OCI-LY7 (cell line): ENCODE data around the gene TMEM114. TPM values are rescaled to one million over a fixed set of nuclear protein-coding genes. Genes with fewer than 3 reads are reported as not detected.

ENCODE experiments used
- BruUV-seq: library from RNA; stranded (reverse); fragments of 400-500 nt; replicated peaks from 2 replicates; lab custom pipeline; 2021; lab: Mats Ljungman, UMichigan
- CTCF ChIA-PET: fragments of 300-600 bp; sonication (Branson Sonifier 250); formaldehyde crosslinking; loops from one replicate; lab custom pipeline; 2022; ENCODE audit warnings: antibody characterized with exemption; ENCODE audit not compliant: unreplicated experiment; lab: Charles Lee
- POLR2A ChIA-PET: fragments of 300-600 bp; sonication (Branson Sonifier 250); formaldehyde crosslinking; loops from one replicate; lab custom pipeline; 2022; ENCODE audit warnings: antibody characterized with exemption; lab: Charles Lee
- DNase-seq: peaks from one replicate; pipeline ENCODE4 v3.0.0-alpha.2; 2015; ENCODE audit warnings: low spot score
- H2AFZ ChIP-seq: fragments of 200-600 bp; sonication (generic), shearing (Covaris generic); 2 replicates; pipeline ENCODE4 v1.6.1; 2014; ENCODE audit warnings: mild to moderate bottlenecking, antibody characterized with exemption, low read length, moderate library complexity
- H3K27ac ChIP-seq: fragments of 200-600 bp; sonication (generic); 2 replicates; pipeline ENCODE4 v1.5.1; 2014; ENCODE audit warnings: mixed run types, low read depth, mild to moderate bottlenecking, moderate library complexity, low read length, inconsistent platforms; ENCODE audit not compliant: poor library complexity, severe bottlenecking
- H3K36me3 ChIP-seq: fragments of 200-600 bp; sonication (generic); 2 replicates; pipeline ENCODE4 v1.6.1; 2014; ENCODE audit warnings: mild to moderate bottlenecking, antibody characterized with exemption, low read length, moderate library complexity, mixed read lengths; ENCODE audit not compliant: insufficient read depth
- H3K4me1 ChIP-seq: fragments of 200-600 bp; sonication (generic); 2 replicates; pipeline ENCODE4 v1.5.1; 2014; ENCODE audit warnings: mild to moderate bottlenecking, low read length; ENCODE audit not compliant: insufficient read depth, poor library complexity, severe bottlenecking
- H3K4me2 ChIP-seq: fragments of 200-600 bp; sonication (generic); 2 replicates; pipeline ENCODE4 v1.6.1; 2014; ENCODE audit warnings: mild to moderate bottlenecking, low read length
- H3K4me3 ChIP-seq: fragments of 200-600 bp; sonication (generic); 2 replicates; pipeline ENCODE4 v1.5.1; 2014; ENCODE audit warnings: mild to moderate bottlenecking, low read depth, low read length; ENCODE audit not compliant: poor library complexity, severe bottlenecking
- H3K79me2 ChIP-seq: fragments of 200-600 bp; sonication (generic); 2 replicates; pipeline ENCODE4 v1.6.1; 2016; ENCODE audit warnings: low read depth, mild to moderate bottlenecking, low read length, moderate library complexity, mixed read lengths; ENCODE audit not compliant: insufficient read depth
- H3K9me2 ChIP-seq: fragments of 200-600 bp; sonication (generic); 2 replicates; pipeline ENCODE4 v1.6.1; 2016; ENCODE audit warnings: mild to moderate bottlenecking, low read length, mixed read lengths; ENCODE audit not compliant: insufficient read depth
- H3K9me3 ChIP-seq: fragments of 200-600 bp; sonication (generic); 2 replicates; pipeline ENCODE4 v1.6.1; 2014; ENCODE audit warnings: mild to moderate bottlenecking, mixed run types, low read length, mixed read lengths
- H4K20me1 ChIP-seq: fragments of 200-600 bp; sonication (generic); 2 replicates; pipeline ENCODE4 v1.6.1; 2014; ENCODE audit warnings: mild to moderate bottlenecking, antibody characterized with exemption, low read length, moderate library complexity, mixed read lengths; ENCODE audit not compliant: insufficient read depth
- EZH2phosphoT487 ChIP-seq: fragments of 200-600 bp; sonication (generic); IDR thresholded peaks from 2 replicates; pipeline ENCODE4 v1.6.1; 2018; ENCODE audit warnings: low read depth, borderline replicate concordance, mild to moderate bottlenecking, mixed run types, antibody characterized with exemption, low read length, moderate library complexity, mixed read lengths
- intact Hi-C: fragments of 100-400 bp; cut with micrococcal nuclease; formaldehyde crosslinking; loops from one replicate; pipeline ENCODE4 v1.10.0; 2022; ENCODE audit not compliant: unreplicated experiment
- total RNA-seq, 2 experiments: library from RNA; depleted of rRNA in 1 of 2; stranded (reverse); fragments of >200 nt in 1 of 2; shearing (Covaris generic) in 1 of 2; gene quantifications; 2 replicates each; pipeline ENCODE4 v1.2.3, GENCODE V29; 2014 to 2022
- TF ChIP-seq, protein P1 (sequence below): fragments of 200-600 bp; sonication (generic); conservative IDR thresholded peaks from 2 replicates; pipeline ENCODE4 v1.5.1; 2014; ENCODE audit warnings: mild to moderate bottlenecking, antibody characterized with exemption, low read length, moderate library complexity, mixed read lengths

The TMEM114 gene
- total RNA-seq, 2 experiments from 2014 or later: not detected

DNA sequence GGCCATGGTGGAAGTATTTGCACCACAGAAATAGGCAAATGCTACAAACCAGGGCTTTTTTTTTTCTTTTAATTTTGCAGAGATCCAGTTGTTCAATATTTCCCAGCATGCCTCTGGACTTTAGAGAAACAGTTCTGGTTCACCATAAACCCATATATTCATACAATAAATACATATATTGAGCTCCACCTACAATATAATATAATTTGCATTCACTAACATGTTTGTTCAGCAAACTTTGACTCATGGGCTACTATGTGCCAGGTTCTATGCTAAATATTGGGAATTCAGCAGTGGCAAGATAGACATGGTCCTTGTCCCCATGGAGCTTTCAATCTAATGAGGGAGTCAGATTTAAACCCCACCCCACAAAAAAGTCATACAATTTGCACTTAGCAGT lies 3.2 kb downstream of the TMEM114 start:
- peaks cover 3% of the 10 kb centered on the region for H3K4me1 ChIP-seq
- no peaks in the 10 kb centered on the region for H3K79me2 ChIP-seq
- DNase-seq: no peak
- H2AFZ ChIP-seq: no peak overlapping the region
- no peaks in the 10 kb centered on the region for H3K9me3 ChIP-seq
- H3K4me2 ChIP-seq: no peak overlapping the region
- H3K4me3 ChIP-seq: no peak overlapping the region
- ChIA-PET POLR2A (interaction anchor here (0.7 kb wide), 1 partner anchor 250 kb away, joined by 3 read pairs; no protein-coding TSS in a partner anchor), CTCF (no interaction called here)
- H3K27ac ChIP-seq: no peak overlapping the region
- no peaks in the 10 kb centered on the region for H4K20me1 ChIP-seq
- TF ChIP-seq, protein P1, sequence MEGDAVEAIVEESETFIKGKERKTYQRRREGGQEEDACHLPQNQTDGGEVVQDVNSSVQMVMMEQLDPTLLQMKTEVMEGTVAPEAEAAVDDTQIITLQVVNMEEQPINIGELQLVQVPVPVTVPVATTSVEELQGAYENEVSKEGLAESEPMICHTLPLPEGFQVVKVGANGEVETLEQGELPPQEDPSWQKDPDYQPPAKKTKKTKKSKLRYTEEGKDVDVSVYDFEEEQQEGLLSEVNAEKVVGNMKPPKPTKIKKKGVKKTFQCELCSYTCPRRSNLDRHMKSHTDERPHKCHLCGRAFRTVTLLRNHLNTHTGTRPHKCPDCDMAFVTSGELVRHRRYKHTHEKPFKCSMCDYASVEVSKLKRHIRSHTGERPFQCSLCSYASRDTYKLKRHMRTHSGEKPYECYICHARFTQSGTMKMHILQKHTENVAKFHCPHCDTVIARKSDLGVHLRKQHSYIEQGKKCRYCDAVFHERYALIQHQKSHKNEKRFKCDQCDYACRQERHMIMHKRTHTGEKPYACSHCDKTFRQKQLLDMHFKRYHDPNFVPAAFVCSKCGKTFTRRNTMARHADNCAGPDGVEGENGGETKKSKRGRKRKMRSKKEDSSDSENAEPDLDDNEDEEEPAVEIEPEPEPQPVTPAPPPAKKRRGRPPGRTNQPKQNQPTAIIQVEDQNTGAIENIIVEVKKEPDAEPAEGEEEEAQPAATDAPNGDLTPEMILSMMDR: no peak
- TF ChIP-seq EZH2phosphoT487: no peak
- no peaks in the 10 kb centered on the region for H3K9me2 ChIP-seq
- no TSS peak for BruUV-seq
- no peaks in the 10 kb centered on the region for H3K36me3 ChIP-seq
- intact Hi-C loops: no loop called here

DNA sequence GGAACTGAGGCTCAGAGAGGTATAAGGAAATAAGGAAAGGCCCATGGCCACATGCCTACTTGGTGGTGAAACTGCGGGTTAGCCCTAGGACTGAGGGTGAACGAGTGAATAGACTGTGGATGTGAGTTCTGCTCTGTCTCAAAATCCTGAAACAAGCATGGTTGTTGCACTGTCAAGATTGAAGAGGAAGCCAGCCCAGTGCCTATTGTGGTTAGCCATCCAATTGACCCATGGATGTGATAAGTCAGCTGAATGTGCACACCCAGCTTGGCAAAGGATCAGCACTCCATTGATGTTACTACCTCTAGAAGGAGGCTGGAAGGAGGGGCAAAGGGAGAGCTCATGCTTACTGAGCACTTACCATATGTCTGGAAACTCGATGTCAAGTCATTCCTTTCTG lies 4.5 kb downstream of the TMEM114 start:
- Histone ChIP-seq H3K9me2 (no peaks in the 10 kb centered on the region), H3K4me2 (no peak overlapping the region), H3K36me3 (no peaks in the 10 kb centered on the region), H3K4me1 (peaks cover 6% of the 10 kb centered on the region), H3K79me2 (no peaks in the 10 kb centered on the region), H3K9me3 (no peaks in the 10 kb centered on the region), H3K4me3 (no peak overlapping the region), H3K27ac (no peak overlapping the region), H2AFZ (no peak overlapping the region), H4K20me1 (no peaks in the 10 kb centered on the region)
- CTCF ChIA-PET: no interaction called here
- no peak for TF ChIP-seq EZH2phosphoT487
- TF ChIP-seq, protein P1: no peak
- POLR2A ChIA-PET: interaction anchor here (0.6 kb wide), 1 partner anchor 236 kb away, joined by 4 read pairs; no protein-coding TSS in a partner anchor
- no TSS peak for BruUV-seq
- intact Hi-C loops: no loop called here
- no peak for DNase-seq

GRCh38 chr16:8585041-8585440 lies 5.3 kb downstream of the TMEM114 start:
- BruUV-seq: no TSS peak
- H3K4me1 ChIP-seq: peaks cover 6% of the 10 kb centered on the region
- H3K36me3 ChIP-seq: no peaks in the 10 kb centered on the region
- no peak for TF ChIP-seq EZH2phosphoT487
- TF ChIP-seq, protein P1: no peak
- no peak overlapping the region for H3K4me2 ChIP-seq
- no peaks in the 10 kb centered on the region for H3K9me2 ChIP-seq
- no peak overlapping the region for H3K4me3 ChIP-seq
- no peak overlapping the region for H3K27ac ChIP-seq
- POLR2A ChIA-PET: no interaction called here
- no peaks in the 10 kb centered on the region for H3K9me3 ChIP-seq
- intact Hi-C loops: no loop called here
- no peaks in the 10 kb centered on the region for H4K20me1 ChIP-seq
- DNase-seq: no peak
- CTCF ChIA-PET: no interaction called here
- H2AFZ ChIP-seq: no peak overlapping the region
- no peaks in the 10 kb centered on the region for H3K79me2 ChIP-seq
